Measurements from ENCODE around the gene TTC7B. TPM values are rescaled to one million over a fixed set of nuclear protein-coding genes. Genes with fewer than 3 reads are reported as not detected.

Gene TTC7B
- total RNA-seq, 2 experiments from 2014 or later: 1.2 to 1.3 TPM

DNA sequence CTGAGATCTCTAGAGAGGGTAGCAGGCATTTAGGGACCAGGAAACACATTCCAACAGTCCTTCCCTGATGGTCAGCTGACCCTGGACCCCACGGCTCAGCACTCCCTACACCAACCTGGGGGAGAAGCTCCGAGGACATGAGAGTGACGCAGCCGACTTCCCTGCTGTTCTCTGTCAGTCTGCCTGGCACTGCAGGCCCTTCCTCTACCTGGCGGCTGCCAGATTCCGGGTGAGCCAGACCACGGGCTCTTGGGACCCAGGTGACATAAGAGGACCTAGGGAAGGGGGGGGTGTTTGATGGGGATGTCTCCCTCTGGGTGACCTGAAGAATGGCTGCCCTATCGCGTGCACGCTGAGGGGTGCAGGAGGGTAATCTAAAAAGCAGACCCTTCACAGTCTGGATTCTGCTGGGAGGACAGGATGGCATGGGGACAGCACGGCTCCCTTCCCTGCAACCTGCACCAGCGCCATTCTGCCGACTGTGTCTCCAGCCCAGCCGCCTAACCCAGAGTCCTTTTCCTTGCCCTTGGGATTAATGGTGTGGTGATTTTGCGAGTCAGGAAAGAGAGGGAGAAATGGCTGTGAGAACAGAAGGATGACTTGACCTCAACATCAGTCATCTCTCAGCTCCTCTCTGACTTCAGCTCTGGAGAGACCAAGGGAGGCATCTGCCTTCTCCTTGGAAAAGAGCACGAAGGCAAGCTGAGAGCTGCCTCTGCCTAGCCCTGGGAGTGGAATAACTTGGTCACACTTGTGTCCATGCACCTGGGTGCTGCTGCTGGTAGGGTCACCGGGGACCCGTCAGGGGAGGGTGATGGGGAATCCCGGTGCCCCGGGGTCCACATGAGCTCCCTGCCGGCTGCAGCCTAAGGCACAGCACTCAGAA, 260.9 kb downstream of the TTC7B start:
- ChIA-PET POLR2A (no interaction called here), CTCF (no interaction called here)
- H3K27me3 Mint-ChIP-seq: no peaks in the 10 kb centered on the region
- no peaks in the 10 kb centered on the region for H3K36me3 ChIP-seq (ENCODE audit: insufficient read depth, low read length)
- H3K27ac ChIP-seq (ENCODE audit: low read depth in 1 of 2, low read length in 2 of 2): no peak overlapping the region
- no peak overlapping the region for H3K4me3 Mint-ChIP-seq
- no peak overlapping the region for H3K27ac Mint-ChIP-seq
- H3K9me3 ChIP-seq (ENCODE audit: control insufficient read depth in 1 of 2, insufficient read depth in 1 of 2, low read length in 2 of 2): no peaks in the 10 kb centered on the region
- no peaks in the 10 kb centered on the region for H3K4me1 ChIP-seq (ENCODE audit: insufficient read depth, low read length)
- intact Hi-C loops (cut with DNase I, micrococcal nuclease): no loop called here
- ATAC-seq (ENCODE audit: poor library complexity) (no peak), DNase-seq (no peak)
- H3K36me3 Mint-ChIP-seq (ENCODE audit: low read depth): no peaks in the 10 kb centered on the region
- no peaks in the 10 kb centered on the region for H3K27me3 ChIP-seq (ENCODE audit: control insufficient read depth in 1 of 2, insufficient read depth in 2 of 2, low read length in 2 of 2)
- no peaks in the 10 kb centered on the region for H3K9me3 Mint-ChIP-seq
- TF ChIP-seq, protein P1, sequence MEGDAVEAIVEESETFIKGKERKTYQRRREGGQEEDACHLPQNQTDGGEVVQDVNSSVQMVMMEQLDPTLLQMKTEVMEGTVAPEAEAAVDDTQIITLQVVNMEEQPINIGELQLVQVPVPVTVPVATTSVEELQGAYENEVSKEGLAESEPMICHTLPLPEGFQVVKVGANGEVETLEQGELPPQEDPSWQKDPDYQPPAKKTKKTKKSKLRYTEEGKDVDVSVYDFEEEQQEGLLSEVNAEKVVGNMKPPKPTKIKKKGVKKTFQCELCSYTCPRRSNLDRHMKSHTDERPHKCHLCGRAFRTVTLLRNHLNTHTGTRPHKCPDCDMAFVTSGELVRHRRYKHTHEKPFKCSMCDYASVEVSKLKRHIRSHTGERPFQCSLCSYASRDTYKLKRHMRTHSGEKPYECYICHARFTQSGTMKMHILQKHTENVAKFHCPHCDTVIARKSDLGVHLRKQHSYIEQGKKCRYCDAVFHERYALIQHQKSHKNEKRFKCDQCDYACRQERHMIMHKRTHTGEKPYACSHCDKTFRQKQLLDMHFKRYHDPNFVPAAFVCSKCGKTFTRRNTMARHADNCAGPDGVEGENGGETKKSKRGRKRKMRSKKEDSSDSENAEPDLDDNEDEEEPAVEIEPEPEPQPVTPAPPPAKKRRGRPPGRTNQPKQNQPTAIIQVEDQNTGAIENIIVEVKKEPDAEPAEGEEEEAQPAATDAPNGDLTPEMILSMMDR (IDR thresholded peaks at IDR 0.05): no peak
- no peak overlapping the region for H3K4me3 ChIP-seq (ENCODE audit: low read length)
- no peaks in the 10 kb centered on the region for H3K4me1 Mint-ChIP-seq (ENCODE audit: low read depth)

DNA sequence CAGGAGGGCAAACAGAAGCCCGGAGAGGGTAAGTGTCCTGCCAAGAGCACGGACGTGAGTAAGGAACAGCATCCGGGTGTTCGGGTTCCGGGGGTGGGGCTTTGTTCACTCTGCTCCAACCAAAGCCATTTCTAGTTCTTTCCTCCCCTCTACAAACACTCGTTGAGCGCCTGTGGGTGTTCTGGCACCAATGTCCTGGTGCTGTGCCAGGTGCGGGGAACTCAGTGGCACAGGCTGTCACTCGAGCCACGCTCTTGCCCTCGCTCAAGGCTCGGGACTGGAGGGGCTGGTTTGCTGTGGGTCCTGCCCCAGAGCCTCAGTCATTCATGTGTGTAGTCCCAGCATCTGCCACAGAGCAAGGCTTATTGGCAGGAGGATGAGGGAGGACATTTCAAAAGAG, 261.9 kb downstream of the TTC7B start:
- no peak for ATAC-seq (ENCODE audit: poor library complexity)
- intact Hi-C loops (cut with DNase I, micrococcal nuclease): no loop called here
- Mint-ChIP-seq H3K4me1 (ENCODE audit: low read depth) (no peaks in the 10 kb centered on the region), H3K36me3 (ENCODE audit: low read depth) (no peaks in the 10 kb centered on the region), H3K27me3 (no peaks in the 10 kb centered on the region), H3K9me3 (no peaks in the 10 kb centered on the region), H3K27ac (no peak overlapping the region), H3K4me3 (no peak overlapping the region)
- no peaks in the 10 kb centered on the region for H3K36me3 ChIP-seq (ENCODE audit: insufficient read depth, low read length)
- H3K27me3 ChIP-seq (ENCODE audit: control insufficient read depth in 1 of 2, insufficient read depth in 2 of 2, low read length in 2 of 2): no peaks in the 10 kb centered on the region
- no peaks in the 10 kb centered on the region for H3K4me1 ChIP-seq (ENCODE audit: insufficient read depth, low read length)
- no peak for DNase-seq
- ChIA-PET CTCF (no interaction called here), POLR2A (no interaction called here)
- no peak overlapping the region for H3K4me3 ChIP-seq (ENCODE audit: low read length)
- H3K9me3 ChIP-seq (ENCODE audit: control insufficient read depth in 1 of 2, insufficient read depth in 1 of 2, low read length in 2 of 2): no peaks in the 10 kb centered on the region
- no peak overlapping the region for H3K27ac ChIP-seq (ENCODE audit: low read depth in 1 of 2, low read length in 2 of 2)
- TF ChIP-seq, protein P1 (IDR thresholded peaks at IDR 0.05): no peak

DNA sequence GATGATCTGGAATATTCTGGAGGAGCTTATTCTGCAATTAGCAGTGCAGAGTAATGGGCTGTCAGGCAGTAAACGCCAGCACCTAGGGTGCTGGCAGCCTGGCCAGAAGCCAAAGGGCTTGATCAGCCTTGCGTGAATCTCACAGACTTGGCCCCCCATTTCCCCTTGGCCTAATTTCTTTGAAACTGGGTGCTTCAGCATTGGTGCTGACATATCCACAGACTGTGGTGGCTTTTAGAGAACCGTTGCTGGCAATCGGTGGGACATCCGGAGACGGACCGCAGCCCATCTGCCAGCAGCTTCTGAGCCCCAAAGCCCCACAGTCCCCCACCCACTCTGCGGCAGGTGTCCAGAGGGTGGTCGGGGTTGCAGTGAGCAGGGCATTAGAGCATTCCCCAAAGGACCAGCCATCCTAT, 262.3 kb downstream of the TTC7B start:
- ChIA-PET CTCF (no interaction called here), POLR2A (no interaction called here)
- intact Hi-C loops (cut with DNase I, micrococcal nuclease): no loop called here
- Histone ChIP-seq H3K4me1 (ENCODE audit: insufficient read depth, low read length) (no peaks in the 10 kb centered on the region), H3K9me3 (ENCODE audit: control insufficient read depth in 1 of 2, insufficient read depth in 1 of 2, low read length in 2 of 2) (no peaks in the 10 kb centered on the region), H3K36me3 (ENCODE audit: insufficient read depth, low read length) (no peaks in the 10 kb centered on the region), H3K27me3 (ENCODE audit: control insufficient read depth in 1 of 2, insufficient read depth in 2 of 2, low read length in 2 of 2) (no peaks in the 10 kb centered on the region), H3K27ac (ENCODE audit: low read depth in 1 of 2, low read length in 2 of 2) (no peak overlapping the region), H3K4me3 (ENCODE audit: low read length) (no peak overlapping the region)
- DNase-seq (no peak), ATAC-seq (ENCODE audit: poor library complexity) (no peak)
- Mint-ChIP-seq H3K4me3 (no peak overlapping the region), H3K27me3 (no peaks in the 10 kb centered on the region), H3K27ac (no peak overlapping the region), H3K9me3 (no peaks in the 10 kb centered on the region), H3K4me1 (ENCODE audit: low read depth) (no peaks in the 10 kb centered on the region), H3K36me3 (ENCODE audit: low read depth) (no peaks in the 10 kb centered on the region)
- TF ChIP-seq, protein P1 (IDR thresholded peaks at IDR 0.05): no peak

Data from CD4-positive, alpha-beta T cell (primary cell).